Peyer's patch (tissue), 4 donors: Measurements from ENCODE around the gene POP4.

Experiments used
- CTCF ChIP-seq, 6 experiments: fragments of 450-650 bp in 4 of 6; fragments of 200-600 bp in 2 of 6; sonication (generic) in 1 of 6; IDR thresholded peaks; one replicate each; pipeline ENCODE4 v1.5.1; 2017 to 2019; ENCODE audit warnings: antibody characterized with exemption in 6 of 6, mild to moderate bottlenecking in 3 of 6, moderate library complexity in 1 of 6
- POLR2A ChIP-seq, 2 donors: fragments of 450-650 bp; IDR thresholded peaks; one replicate each; pipeline ENCODE4 v1.5.1; 2017; ENCODE audit warnings: antibody characterized with exemption in 2 of 2, mild to moderate bottlenecking in 2 of 2, moderate library complexity in 2 of 2

DNA sequence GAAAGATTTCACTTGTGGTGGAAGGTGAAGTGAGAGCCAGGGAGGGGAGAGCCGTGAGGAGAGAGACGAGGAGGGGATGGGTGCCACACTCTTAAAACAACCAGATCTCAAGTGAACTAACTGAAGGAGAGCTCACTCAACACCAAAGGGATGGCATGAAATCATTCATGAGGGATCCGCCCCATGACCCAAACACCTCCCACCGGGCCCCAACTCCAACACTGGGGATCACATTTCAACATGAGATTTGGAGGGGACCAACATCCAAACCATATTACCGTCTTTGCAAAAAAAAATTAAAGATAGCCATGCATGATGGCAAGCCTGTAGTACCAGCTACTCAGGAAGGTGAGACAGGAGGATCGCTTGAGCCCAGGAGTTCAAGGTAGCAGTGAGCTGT, 34.9 kb upstream of the POP4 start:
- TF ChIP-seq CTCF (IDR thresholded peaks at IDR 0.05) (no peak), POLR2A (IDR thresholded peaks at IDR 0.05) (no peak)
